GM12874 (cell line): Measurements from ENCODE around the gene PLCB1.

Source experiments
- TF ChIP-seq, protein P1 (sequence below): IDR thresholded peaks from 2 replicates; pipeline ENCODE4 v1.5.1; 2011; ENCODE audit warnings: low read depth, mild to moderate bottlenecking, control low read depth, low read length, moderate library complexity; ENCODE audit not compliant: insufficient read depth

The PLCB1 gene

DNA sequence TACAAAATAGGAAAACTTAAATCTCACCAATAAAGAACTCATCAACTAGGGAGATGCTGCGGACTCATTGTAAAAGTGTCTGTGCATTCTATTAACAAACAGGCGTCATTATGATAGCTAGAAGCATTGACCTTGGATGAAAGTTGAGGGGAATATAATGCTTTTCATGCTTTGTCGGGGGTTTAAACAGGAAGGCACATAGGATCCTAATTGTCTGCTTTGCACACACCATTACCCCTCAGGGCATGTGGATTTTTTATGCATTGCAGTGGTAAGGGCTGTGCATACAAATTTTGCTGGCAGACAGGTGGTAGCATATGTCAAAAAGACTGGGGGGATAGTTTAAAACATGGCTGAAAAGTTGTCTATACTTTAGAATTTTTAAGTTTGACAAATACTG lies 488.9 kb downstream of the PLCB1 start:
- TF ChIP-seq, protein P1, sequence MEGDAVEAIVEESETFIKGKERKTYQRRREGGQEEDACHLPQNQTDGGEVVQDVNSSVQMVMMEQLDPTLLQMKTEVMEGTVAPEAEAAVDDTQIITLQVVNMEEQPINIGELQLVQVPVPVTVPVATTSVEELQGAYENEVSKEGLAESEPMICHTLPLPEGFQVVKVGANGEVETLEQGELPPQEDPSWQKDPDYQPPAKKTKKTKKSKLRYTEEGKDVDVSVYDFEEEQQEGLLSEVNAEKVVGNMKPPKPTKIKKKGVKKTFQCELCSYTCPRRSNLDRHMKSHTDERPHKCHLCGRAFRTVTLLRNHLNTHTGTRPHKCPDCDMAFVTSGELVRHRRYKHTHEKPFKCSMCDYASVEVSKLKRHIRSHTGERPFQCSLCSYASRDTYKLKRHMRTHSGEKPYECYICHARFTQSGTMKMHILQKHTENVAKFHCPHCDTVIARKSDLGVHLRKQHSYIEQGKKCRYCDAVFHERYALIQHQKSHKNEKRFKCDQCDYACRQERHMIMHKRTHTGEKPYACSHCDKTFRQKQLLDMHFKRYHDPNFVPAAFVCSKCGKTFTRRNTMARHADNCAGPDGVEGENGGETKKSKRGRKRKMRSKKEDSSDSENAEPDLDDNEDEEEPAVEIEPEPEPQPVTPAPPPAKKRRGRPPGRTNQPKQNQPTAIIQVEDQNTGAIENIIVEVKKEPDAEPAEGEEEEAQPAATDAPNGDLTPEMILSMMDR = no peak

DNA sequence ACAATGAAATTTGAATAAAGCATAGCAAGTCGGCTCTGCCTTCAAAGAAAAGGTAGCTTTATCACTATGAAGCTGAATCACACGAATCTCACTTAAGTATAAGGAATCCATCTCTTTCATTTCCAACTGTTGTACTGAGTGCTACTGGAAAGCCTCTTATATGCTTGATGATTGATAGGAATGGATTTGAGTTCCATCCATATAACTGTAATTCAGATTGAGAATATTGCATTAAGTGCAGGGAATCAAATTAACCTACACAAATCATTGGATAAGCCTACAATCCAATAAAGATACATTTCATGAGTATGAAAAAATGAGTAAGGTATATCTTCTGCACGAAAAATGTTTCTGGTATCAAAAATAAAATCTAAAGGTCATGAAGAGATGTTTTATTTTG lies 492.0 kb downstream of the PLCB1 start:
- TF ChIP-seq, protein P1 = no peak

DNA sequence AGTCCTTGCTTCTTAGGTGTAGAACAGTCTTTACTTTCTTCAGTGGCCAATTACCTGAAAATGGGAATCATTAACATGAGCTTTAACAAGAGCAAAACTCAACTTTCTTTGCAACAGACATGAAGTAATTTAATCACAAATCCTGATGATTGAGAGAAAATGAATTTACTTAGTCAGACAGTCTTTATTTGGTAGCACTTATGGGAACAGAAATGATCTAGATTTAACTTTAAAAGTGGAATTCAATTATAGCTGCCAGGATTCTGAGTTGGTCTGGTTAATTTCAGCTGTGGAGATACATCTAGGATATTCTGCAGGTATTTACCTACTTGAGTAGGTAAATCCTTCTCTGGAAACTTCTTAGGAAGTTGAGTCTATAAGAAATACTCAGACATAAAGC lies 492.6 kb downstream of the PLCB1 start:
- TF ChIP-seq, protein P1 = no peak

DNA sequence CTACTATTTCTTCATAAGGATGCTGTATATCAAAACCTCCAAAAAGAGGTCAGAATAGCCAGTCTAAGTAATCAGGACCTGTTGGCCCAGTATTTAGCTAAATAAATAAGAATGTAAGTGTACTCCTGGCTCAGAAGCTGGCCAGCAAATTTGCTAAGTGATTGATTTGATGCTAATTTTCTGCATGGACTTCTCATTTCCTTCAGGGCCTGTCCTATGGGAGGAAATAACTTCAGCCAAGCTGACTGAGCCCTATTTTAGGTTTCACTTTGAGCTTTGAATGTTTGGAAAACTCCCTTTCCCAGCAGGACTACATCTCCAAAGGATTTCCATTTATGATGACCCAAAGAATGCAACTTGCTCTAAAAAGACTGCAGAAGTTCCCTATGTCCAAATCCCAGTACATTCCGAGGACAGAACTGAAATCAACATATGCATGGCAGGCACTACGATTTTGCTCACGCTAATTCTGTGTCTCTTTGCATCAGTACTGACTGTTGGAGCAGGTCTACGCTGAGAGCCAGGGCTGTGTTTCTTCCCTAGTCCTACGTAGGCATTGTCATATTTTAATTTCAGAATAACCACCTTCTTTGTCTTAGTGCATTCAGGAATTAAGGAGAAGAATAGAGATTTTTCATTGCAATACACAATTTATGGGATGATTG lies 495.4 kb downstream of the PLCB1 start:
- TF ChIP-seq, protein P1 = no peak

DNA sequence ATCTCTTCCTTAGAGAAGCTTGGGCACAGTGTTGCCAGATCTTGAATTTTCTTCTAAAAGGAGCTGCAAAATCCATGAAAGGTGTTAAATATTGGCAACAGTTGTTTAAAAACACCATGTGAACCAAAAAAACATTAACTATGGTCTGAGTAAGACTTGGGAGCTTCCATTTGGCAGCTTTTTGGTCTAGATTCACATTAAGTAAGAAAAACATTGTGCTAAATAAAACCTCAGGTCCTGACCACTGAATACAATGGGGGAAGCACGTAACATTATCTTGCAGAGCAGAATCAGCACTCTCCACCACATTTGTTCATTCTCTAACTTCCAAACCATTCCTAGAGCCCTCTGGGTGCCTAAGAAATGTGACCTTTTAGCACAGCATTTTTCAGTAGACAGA lies 499.2 kb downstream of the PLCB1 start:
- TF ChIP-seq, protein P1 = no peak

DNA sequence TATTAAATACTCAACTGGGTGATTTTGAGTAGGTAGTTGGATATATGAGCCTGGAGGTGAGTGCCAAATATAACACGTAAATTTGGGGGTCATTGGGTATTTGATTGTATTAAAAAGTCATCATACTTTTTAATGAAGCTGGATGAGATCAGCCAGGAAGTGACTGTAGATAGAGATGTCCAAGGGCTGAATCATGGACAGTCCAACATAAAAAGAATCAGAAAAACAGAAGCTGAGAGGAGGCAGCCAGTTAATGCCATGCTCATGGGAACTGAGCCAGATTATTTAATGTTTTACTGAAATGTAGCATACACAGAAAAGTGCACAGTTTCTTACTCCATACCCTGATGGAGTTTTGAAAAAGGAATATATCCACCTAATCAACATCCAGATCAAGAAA lies 501.3 kb downstream of the PLCB1 start:
- TF ChIP-seq, protein P1 = no peak

DNA sequence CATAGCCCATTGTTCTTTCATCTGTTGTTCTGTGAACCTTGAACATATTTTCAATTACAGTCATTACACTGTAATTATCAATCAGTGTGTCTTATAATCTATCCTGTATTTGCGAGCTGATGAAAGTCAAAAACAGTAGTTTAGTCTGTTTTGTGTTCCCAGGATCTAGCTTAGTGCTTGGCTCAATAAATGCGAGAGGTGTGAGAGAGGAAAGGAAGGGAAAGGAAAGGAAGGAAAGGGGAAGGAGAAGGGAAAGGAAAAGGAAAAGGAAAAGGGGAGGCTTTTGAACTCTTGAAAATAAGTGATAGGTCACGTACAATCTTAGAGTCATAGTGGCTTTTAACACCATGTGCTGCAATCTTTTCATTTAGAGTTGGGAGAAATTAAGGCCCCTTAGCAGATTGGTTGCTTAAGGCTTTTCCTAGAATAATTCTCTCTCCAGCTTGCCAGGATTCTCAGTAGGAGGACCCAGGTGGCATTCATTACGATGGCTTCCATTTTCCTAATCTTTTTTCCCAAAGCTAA lies 503.0 kb downstream of the PLCB1 start:
- TF ChIP-seq, protein P1 = no peak

DNA sequence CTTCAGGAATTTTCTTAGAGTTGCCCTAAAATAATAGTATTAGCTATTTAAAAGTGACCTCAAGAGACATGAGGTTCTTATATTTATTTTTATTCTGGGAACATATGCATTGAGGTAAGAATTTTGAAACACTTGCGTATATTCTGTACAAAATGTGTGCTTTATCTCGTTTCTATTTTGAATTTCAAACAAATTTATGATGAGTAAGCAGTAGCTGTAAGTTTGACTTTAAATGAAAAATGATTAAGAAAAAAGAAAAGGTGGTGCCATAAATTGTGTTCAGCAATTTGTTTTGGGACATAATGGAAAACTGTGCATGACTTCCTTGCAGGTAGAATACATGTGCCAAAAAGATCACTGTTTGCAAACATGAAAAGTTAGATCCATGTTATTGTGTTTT lies 503.8 kb downstream of the PLCB1 start:
- TF ChIP-seq, protein P1 = no peak
